Keratinocyte (primary cell): ENCODE measurements around the gene PRR14. TPM values are rescaled to one million over a fixed set of nuclear protein-coding genes. Genes with fewer than 3 reads are reported as not detected.

Experiments used
- DNase-seq: peaks from one replicate; pipeline ENCODE4 v3.0.0-alpha.2; 2011; ENCODE audit warnings: low read depth, missing footprints, low spot score
- FAIRE-seq: peaks from 2 replicates; lab custom pipeline; 2011; peaks lifted over from hg19 to GRCh38; lab: Jason Lieb, UNC
- H2AFZ ChIP-seq: 2 replicates; pipeline ENCODE4 v1.6.0; 2012; ENCODE audit warnings: low read length, control low read depth, inconsistent platforms; ENCODE audit not compliant: control insufficient read depth
- H3K27ac ChIP-seq: 2 replicates; pipeline ENCODE4 v1.5.1; 2011; ENCODE audit warnings: low read length; ENCODE audit not compliant: control insufficient read depth, insufficient read depth
- H3K27me3 ChIP-seq: 3 replicates; pipeline ENCODE4 v1.6.0; 2011; ENCODE audit warnings: low read length; ENCODE audit not compliant: control insufficient read depth, insufficient read depth; ENCODE audit errors: extremely low read depth
- H3K36me3 ChIP-seq, 2 experiments: 2 replicates in 1 of 2; 3 replicates in 1 of 2; pipeline ENCODE4 v1.5.1; 2011; ENCODE audit warnings: low read length in 2 of 2, mild to moderate bottlenecking in 1 of 2; ENCODE audit not compliant: control insufficient read depth in 2 of 2, insufficient read depth in 2 of 2; ENCODE audit errors: extremely low read depth in 1 of 2
- H3K4me1 ChIP-seq: 3 replicates; pipeline ENCODE4 v1.5.1; 2011; ENCODE audit warnings: low read length; ENCODE audit not compliant: control insufficient read depth, insufficient read depth; ENCODE audit errors: extremely low read depth
- H3K4me2 ChIP-seq: 3 replicates; pipeline ENCODE4 v1.6.0; 2011; ENCODE audit warnings: low read depth, low read length; ENCODE audit not compliant: control insufficient read depth, insufficient read depth; ENCODE audit errors: extremely low read depth
- H3K4me3 ChIP-seq, 3 experiments: fragments of 200-600 bp in 1 of 3; sonication (generic) in 1 of 3; 2 replicates in 2 of 3; 3 replicates in 1 of 3; pipeline ENCODE4 v1.5.1; 2011 to 2016; ENCODE audit warnings: low read length in 3 of 3, mild to moderate bottlenecking in 3 of 3, control low read depth in 2 of 3, inconsistent platforms in 1 of 3, low read depth in 1 of 3, mixed read lengths in 1 of 3, mixed run types in 1 of 3, moderate library complexity in 1 of 3; ENCODE audit not compliant: control insufficient read depth in 2 of 3, insufficient read depth in 2 of 3; ENCODE audit errors: extremely low read depth in 1 of 3
- H3K79me2 ChIP-seq: 2 replicates; pipeline ENCODE4 v1.6.0; 2012; ENCODE audit warnings: low read length; ENCODE audit not compliant: control insufficient read depth, insufficient read depth
- H3K9ac ChIP-seq: 3 replicates; pipeline ENCODE4 v1.6.0; 2011; ENCODE audit warnings: low read length; ENCODE audit not compliant: control insufficient read depth, insufficient read depth; ENCODE audit errors: extremely low read depth
- H3K9me1 ChIP-seq: 3 replicates; pipeline ENCODE4 v1.6.0; 2011; ENCODE audit warnings: low read length; ENCODE audit not compliant: control insufficient read depth, insufficient read depth; ENCODE audit errors: extremely low read depth
- H3K9me3 ChIP-seq: 2 replicates; pipeline ENCODE4 v1.5.1; 2012; ENCODE audit warnings: low read depth, low read length; ENCODE audit not compliant: control insufficient read depth
- H4K20me1 ChIP-seq: 3 replicates; pipeline ENCODE4 v1.6.0; 2011; ENCODE audit warnings: low read length; ENCODE audit not compliant: control insufficient read depth, insufficient read depth; ENCODE audit errors: extremely low read depth
- EZH2 ChIP-seq: IDR thresholded peaks from one replicate; pipeline ENCODE4 v1.6.1; 2012; ENCODE audit warnings: inconsistent platforms, mild to moderate bottlenecking, low read length, moderate library complexity
- dilution Hi-C: fragments of 300-500 bp; cut with MboI; formaldehyde crosslinking; loops from one replicate; pipeline ENCODE4 v1.7.0; 2020; ENCODE audit warnings: low sequenced_read_pairs; ENCODE audit not compliant: extremely low pct_ligation_motif_present
- polyA plus RNA-seq, 5 experiments: library from polyadenylated mRNA; depleted of rRNA in 3 of 5; stranded (reverse) in 3 of 5; stranded (forward) in 1 of 5; unstranded in 1 of 5; fragments of >200 nt; gene quantifications; 1 replicate in 1 of 5; 2 replicates in 3 of 5; 3 replicates in 1 of 5; pipeline versions ENCODE4 v1.2.1 to v1.2.3, GENCODE V29; 2011 to 2012; ENCODE audit warnings: missing spikeins in 2 of 5, low read depth in 1 of 5, low replicate concordance in 1 of 5
- TF ChIP-seq, protein P1 (sequence below), 3 experiments: IDR thresholded peaks in 1 of 3; conservative IDR thresholded peaks in 1 of 3; optimal IDR thresholded peaks in 1 of 3; 2 replicates in 2 of 3; 3 replicates in 1 of 3; pipeline versions ENCODE3 to v1.5.1; 2011; ENCODE audit warnings: low read length in 3 of 3, mild to moderate bottlenecking in 3 of 3, moderate library complexity in 2 of 3, control low read depth in 1 of 3, inconsistent platforms in 1 of 3; ENCODE audit not compliant: insufficient read depth in 2 of 3; ENCODE audit errors: extremely low read depth in 1 of 3

Gene PRR14
- polyA plus RNA-seq, 1 donor (not counting 4 experiments of a cell fraction or from before 2014, with no cell fraction given) = 7.4 TPM

DNA sequence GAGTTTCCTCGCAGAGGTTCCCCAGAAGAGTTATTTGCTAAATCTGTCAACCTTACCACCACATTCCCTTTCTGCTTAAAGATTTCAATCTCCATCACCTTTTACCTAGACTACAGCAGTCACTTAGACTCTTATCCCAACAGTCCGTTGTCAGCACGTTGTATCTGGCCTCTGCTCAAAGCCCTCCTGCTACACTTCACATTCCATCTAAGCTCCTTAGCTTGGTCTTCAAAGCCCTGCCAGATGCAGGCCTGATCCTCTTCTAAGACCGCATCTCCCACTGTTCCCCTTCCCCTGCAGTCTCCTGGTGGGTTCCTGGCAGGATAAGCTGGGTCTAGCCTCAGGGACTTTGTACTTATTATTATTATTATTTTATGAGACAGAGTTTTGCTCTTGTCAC lies 37.9 kb downstream of the PRR14 start:
- no peak overlapping the region for H3K4me2 ChIP-seq
- H3K4me3 ChIP-seq = no peak overlapping the region
- FAIRE-seq (no peak), DNase-seq (no peak)
- H3K4me1 ChIP-seq = no peaks in the 10 kb centered on the region
- no peak overlapping the region for H3K9ac ChIP-seq
- no peaks in the 10 kb centered on the region for H3K9me1 ChIP-seq
- H3K27ac ChIP-seq = no peak overlapping the region
- no peaks in the 10 kb centered on the region for H4K20me1 ChIP-seq
- dilution Hi-C loops = no loop called here
- no peaks in the 10 kb centered on the region for H3K79me2 ChIP-seq
- TF ChIP-seq, protein P1, sequence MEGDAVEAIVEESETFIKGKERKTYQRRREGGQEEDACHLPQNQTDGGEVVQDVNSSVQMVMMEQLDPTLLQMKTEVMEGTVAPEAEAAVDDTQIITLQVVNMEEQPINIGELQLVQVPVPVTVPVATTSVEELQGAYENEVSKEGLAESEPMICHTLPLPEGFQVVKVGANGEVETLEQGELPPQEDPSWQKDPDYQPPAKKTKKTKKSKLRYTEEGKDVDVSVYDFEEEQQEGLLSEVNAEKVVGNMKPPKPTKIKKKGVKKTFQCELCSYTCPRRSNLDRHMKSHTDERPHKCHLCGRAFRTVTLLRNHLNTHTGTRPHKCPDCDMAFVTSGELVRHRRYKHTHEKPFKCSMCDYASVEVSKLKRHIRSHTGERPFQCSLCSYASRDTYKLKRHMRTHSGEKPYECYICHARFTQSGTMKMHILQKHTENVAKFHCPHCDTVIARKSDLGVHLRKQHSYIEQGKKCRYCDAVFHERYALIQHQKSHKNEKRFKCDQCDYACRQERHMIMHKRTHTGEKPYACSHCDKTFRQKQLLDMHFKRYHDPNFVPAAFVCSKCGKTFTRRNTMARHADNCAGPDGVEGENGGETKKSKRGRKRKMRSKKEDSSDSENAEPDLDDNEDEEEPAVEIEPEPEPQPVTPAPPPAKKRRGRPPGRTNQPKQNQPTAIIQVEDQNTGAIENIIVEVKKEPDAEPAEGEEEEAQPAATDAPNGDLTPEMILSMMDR (optimal IDR thresholded peaks at IDR 0.05 in 1 of 3, IDR thresholded peaks at IDR 0.05 in 1 of 3, conservative IDR thresholded peaks at IDR 0.05 in 1 of 3; ENCODE audit: extremely low read depth in 1 of 3, insufficient read depth in 2 of 3, low read length in 3 of 3) = no peak
- TF ChIP-seq EZH2 = no peak
- no peaks in the 10 kb centered on the region for H3K27me3 ChIP-seq
- peak overlapping the region; percentile 6 for H2AFZ ChIP-seq
- H3K36me3 ChIP-seq = no peaks in the 10 kb centered on the region
- no peaks in the 10 kb centered on the region for H3K9me3 ChIP-seq

DNA sequence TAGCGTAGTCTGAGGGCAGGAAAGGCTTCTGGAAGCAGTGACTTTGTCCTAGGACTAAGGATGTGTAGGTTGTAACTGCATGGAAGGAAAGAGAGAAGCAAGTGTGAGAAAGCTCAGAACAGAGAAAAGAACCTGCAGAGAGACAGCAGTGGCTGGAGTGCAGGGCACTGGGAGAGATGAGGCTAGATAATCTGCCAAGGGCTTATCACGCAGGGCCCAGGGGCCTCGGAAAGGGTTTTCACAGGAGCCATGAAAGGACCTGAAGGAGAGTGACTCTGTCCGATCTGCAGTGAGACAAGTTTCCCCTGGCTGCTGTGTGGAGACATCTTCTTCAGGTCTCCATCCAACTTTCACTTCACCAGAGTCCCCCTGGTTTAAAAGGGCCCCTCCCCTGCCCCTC lies 41.1 kb downstream of the PRR14 start:
- Histone ChIP-seq H3K4me2 (no peak overlapping the region), H2AFZ (no peak overlapping the region), H4K20me1 (no peaks in the 10 kb centered on the region), H3K27me3 (no peaks in the 10 kb centered on the region), H3K9me3 (no peaks in the 10 kb centered on the region), H3K79me2 (no peaks in the 10 kb centered on the region), H3K36me3 (no peaks in the 10 kb centered on the region), H3K27ac (no peak overlapping the region), H3K9ac (no peak overlapping the region), H3K4me1 (no peaks in the 10 kb centered on the region), H3K4me3 (no peak overlapping the region), H3K9me1 (no peaks in the 10 kb centered on the region)
- FAIRE-seq = no peak
- DNase-seq = no peak
- TF ChIP-seq, protein P1 (optimal IDR thresholded peaks at IDR 0.05 in 1 of 3, IDR thresholded peaks at IDR 0.05 in 1 of 3, conservative IDR thresholded peaks at IDR 0.05 in 1 of 3; ENCODE audit: extremely low read depth in 1 of 3, insufficient read depth in 2 of 3, low read length in 3 of 3) = no peak
- no peak for TF ChIP-seq EZH2
- dilution Hi-C loops = no loop called here
